T-cell (primary cell): ENCODE results near the gene SPATA21. TPM values are rescaled to one million over a fixed set of nuclear protein-coding genes. Genes with fewer than 3 reads are reported as not detected.

Source experiments
- ATAC-seq, 4 experiments: fragments of 200-7000 bp in 3 of 4; fragments of 150-1000 bp in 1 of 4; cut with Tn5 transposase; replicated peaks in 1 of 4; 1 replicate in 3 of 4; 2 replicates in 1 of 4; pipeline ENCODE4 v1.10.0; 2021; ENCODE audit warnings: moderate library complexity in 3 of 4, mild to moderate bottlenecking in 2 of 4, moderate number of reproducible peaks in 1 of 4
- CTCF ChIA-PET, 2 donors: fragments of 300-600 bp; sonication (Branson Sonifier 250); formaldehyde crosslinking; loops; one replicate each; lab custom pipeline; 2022; ENCODE audit warnings: antibody characterized with exemption in 2 of 2; lab: Charles Lee
- POLR2A ChIA-PET, 2 donors: fragments of 300-600 bp; sonication (Branson Sonifier 250); formaldehyde crosslinking; loops; one replicate each; lab custom pipeline; 2022; ENCODE audit warnings: antibody characterized with exemption in 2 of 2; lab: Charles Lee
- DNase-seq, 35 experiments: peaks; one replicate each; pipeline versions ENCODE4 v3.0.0 to v3.0.0-alpha.2; 2013 to 2023
- H3K27ac ChIP-seq: one replicate; pipeline ENCODE4 v1.5.1; 2013; ENCODE audit warnings: low read length
- H3K27me3 ChIP-seq, 2 experiments: replicated peaks in 1 of 2; 1 replicate in 1 of 2; 2 replicates in 1 of 2; pipeline versions ENCODE4 v1.6.1 to v1.7.0; 2013; ENCODE audit warnings: low read length in 1 of 2, mixed read lengths in 1 of 2; ENCODE audit not compliant: control insufficient read depth in 2 of 2, insufficient read depth in 2 of 2; ENCODE audit errors: extremely low read depth in 1 of 2
- H3K36me3 ChIP-seq, 2 donors: 1 replicate in 1 of 2; 2 replicates in 1 of 2; pipeline versions ENCODE4 v1.6.1 to v1.7.0; 2013; ENCODE audit warnings: low read length in 1 of 2; ENCODE audit not compliant: control insufficient read depth in 2 of 2, insufficient read depth in 1 of 2; ENCODE audit errors: extremely low read depth in 1 of 2
- H3K4me1 ChIP-seq, 2 experiments: 1 replicate in 1 of 2; 2 replicates in 1 of 2; pipeline versions ENCODE4 v1.6.1 to v1.7.0; 2013; ENCODE audit warnings: low read length in 2 of 2, mixed read lengths in 1 of 2; ENCODE audit not compliant: insufficient read depth in 2 of 2, control insufficient read depth in 1 of 2; ENCODE audit errors: extremely low read depth in 1 of 2
- H3K4me3 ChIP-seq, 2 donors: 1 replicate in 1 of 2; 2 replicates in 1 of 2; pipeline versions ENCODE4 v1.5.1 to v1.7.0; 2013; ENCODE audit warnings: mild to moderate bottlenecking in 2 of 2, low read length in 1 of 2, moderate library complexity in 1 of 2; ENCODE audit not compliant: control insufficient read depth in 1 of 2; ENCODE audit errors: extremely low read depth in 1 of 2
- H3K9me3 ChIP-seq: 2 replicates; pipeline ENCODE4 v1.7.0; 2013
- H3K27ac Mint-ChIP-seq, 2 donors: one replicate each; pipeline ENCODE4 v1.8.0; 2020 to 2021; ENCODE audit warnings: mild to moderate bottlenecking in 2 of 2, mixed read lengths in 2 of 2
- H3K27me3 Mint-ChIP-seq, 2 donors: one replicate each; pipeline ENCODE4 v1.8.0; 2021 to 2022; ENCODE audit warnings: mixed read lengths in 2 of 2
- H3K36me3 Mint-ChIP-seq: one replicate; pipeline ENCODE4 v1.8.0; 2021; ENCODE audit warnings: mixed read lengths
- H3K4me1 Mint-ChIP-seq, 3 donors: one replicate each; pipeline ENCODE4 v1.8.0; 2020 to 2022; ENCODE audit warnings: mixed read lengths in 3 of 3, mild to moderate bottlenecking in 1 of 3
- H3K4me3 Mint-ChIP-seq, 3 donors: one replicate each; pipeline ENCODE4 v1.8.0; 2020 to 2022; ENCODE audit warnings: mild to moderate bottlenecking in 3 of 3, mixed read lengths in 3 of 3, moderate library complexity in 3 of 3
- H3K9me3 Mint-ChIP-seq, 3 donors: one replicate each; pipeline ENCODE4 v1.8.0; 2020 to 2022; ENCODE audit warnings: mixed read lengths in 3 of 3
- WGBS: methylation state at CpG from one replicate; pipeline ENCODE4 v1.1.5; 2013; ENCODE audit warnings: missing lambda C conversion rate; ENCODE audit not compliant: insufficient coverage; 5-methylcytosine and 5-hydroxymethylcytosine counted together
- total RNA-seq, 35 experiments: library from RNA in 6 of 35; stranded (reverse) in 6 of 35; fragments of 120-200 nt in 1 of 35; gene quantifications; one replicate each; pipeline versions ENCODE4 v1.2.1 to v1.2.4 and lab custom pipeline; 2013 to 2026

SPATA21 gene
- total RNA-seq, 5 donors from 2014 or later (not counting 1 experiment from before 2014, with no cell fraction given) = not detected

GRCh38 chr1:16372535-16373285, 64.5 kb downstream of the SPATA21 start:
- no peak for ATAC-seq
- Histone ChIP-seq H3K4me1 (peaks cover 12 to 73% of the 10 kb centered on the region in 2 experiments), H3K27me3 (no peaks in the 10 kb centered on the region), H3K27ac (no peak overlapping the region), H3K4me3 (no peak overlapping the region), H3K36me3 (peaks cover 0 to 6% of the 10 kb centered on the region in 2 donors), H3K9me3 (no peaks in the 10 kb centered on the region)
- WGBS = 92% methylated on average over 3 of the region's 3 CpGs
- H3K9me3 Mint-ChIP-seq = no peaks in the 10 kb centered on the region
- H3K4me1 Mint-ChIP-seq = peaks cover 69 to 87% (median 82%) of the 10 kb centered on the region in 3 donors
- H3K36me3 Mint-ChIP-seq = peaks cover 23% of the 10 kb centered on the region
- peak overlapping the region in 1 of 3 donors; percentile 43 for H3K4me3 Mint-ChIP-seq
- POLR2A ChIA-PET = no interaction called here
- peak overlapping the region in 1 of 2 donors; percentile 79 for H3K27ac Mint-ChIP-seq
- CTCF ChIA-PET = interaction anchor here in 1 of 2 donors (1.7 kb wide), 1 partner anchor 9 kb away, joined by 7 read pairs; no protein-coding TSS in a partner anchor
- no peak for DNase-seq
- no peaks in the 10 kb centered on the region for H3K27me3 Mint-ChIP-seq

DNA sequence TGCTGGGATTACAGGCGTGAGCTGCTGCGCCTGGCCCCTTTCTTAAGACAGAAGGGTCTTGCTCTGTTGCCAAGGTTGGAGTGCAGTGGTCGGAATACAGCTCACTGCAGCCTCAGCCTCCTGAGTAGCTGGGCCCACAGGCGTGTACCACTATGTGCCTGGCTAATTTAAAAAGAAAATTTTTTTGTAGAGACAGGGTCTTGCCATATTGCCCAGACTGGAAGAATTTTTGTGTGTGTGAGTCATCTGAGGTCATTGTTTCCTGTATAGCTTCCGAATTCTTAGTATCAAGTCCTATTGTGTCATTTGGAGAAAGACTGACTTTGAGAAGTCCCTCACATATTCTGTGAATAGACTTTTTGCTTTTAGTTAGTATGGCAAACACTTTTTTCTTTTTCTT, 65.5 kb downstream of the SPATA21 start:
- ChIA-PET CTCF (interaction anchor here in 1 of 2 donors (0.8 to 1.7 kb wide), 2 partner anchors 8 to 54 kb away, joined by 3 to 7 read pairs; no protein-coding TSS in a partner anchor), POLR2A (no interaction called here)
- peaks cover 23% of the 10 kb centered on the region for H3K36me3 Mint-ChIP-seq
- no peaks in the 10 kb centered on the region for H3K27me3 Mint-ChIP-seq
- Histone ChIP-seq H3K4me1 (peaks cover 12 to 65% of the 10 kb centered on the region in 2 experiments), H3K27ac (no peak overlapping the region), H3K36me3 (peaks cover 0 to 6% of the 10 kb centered on the region in 2 donors), H3K4me3 (no peak overlapping the region), H3K27me3 (no peaks in the 10 kb centered on the region), H3K9me3 (no peaks in the 10 kb centered on the region)
- no peaks in the 10 kb centered on the region for H3K9me3 Mint-ChIP-seq
- H3K4me1 Mint-ChIP-seq = peaks cover 60 to 79% (median 75%) of the 10 kb centered on the region in 3 donors
- H3K4me3 Mint-ChIP-seq = peak overlapping the region; percentile 21 to 59 (median 43)
- peak overlapping the region; percentile 39 to 79 for H3K27ac Mint-ChIP-seq
- 59% methylated on average over 4 of the region's 5 CpGs for WGBS
- ATAC-seq = no peak
- peak in 1 of 35 experiments; percentile 40 for DNase-seq

DNA sequence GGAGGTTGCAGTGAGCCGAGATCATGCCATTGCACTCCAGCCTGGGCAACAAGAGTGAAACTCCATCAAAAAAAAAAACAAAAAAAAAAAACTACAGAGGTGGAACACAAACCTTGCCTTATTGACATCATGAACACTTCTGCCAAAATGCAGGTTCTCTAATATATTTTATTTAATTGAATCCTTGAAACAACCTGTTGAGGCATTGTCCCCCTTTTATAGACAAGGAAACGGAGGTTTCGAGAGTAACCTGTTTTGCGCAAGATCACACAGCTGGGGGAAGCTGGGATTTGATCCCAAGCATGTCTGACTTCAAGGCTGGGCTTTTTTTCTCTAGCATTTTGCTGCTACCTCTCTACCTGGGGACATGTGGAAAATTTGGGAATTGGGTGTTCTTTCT, 67.4 kb downstream of the SPATA21 start:
- ChIA-PET CTCF (interaction anchor here in 1 of 2 donors (0.6 kb wide), 1 partner anchor 11 kb away, joined by 3 read pairs; no protein-coding TSS in a partner anchor), POLR2A (interaction anchor here (0.7 kb wide), 2 partner anchors 9 to 24 kb away, joined by 3 to 4 read pairs; no protein-coding TSS in a partner anchor)
- Mint-ChIP-seq H3K9me3 (no peaks in the 10 kb centered on the region), H3K4me3 (peak overlapping the region in 2 of 3 donors; percentile 96 to 97), H3K27me3 (no peaks in the 10 kb centered on the region), H3K4me1 (peaks cover 48 to 62% (median 60%) of the 10 kb centered on the region in 3 donors), H3K27ac (no peak overlapping the region), H3K36me3 (peaks cover 18% of the 10 kb centered on the region)
- Histone ChIP-seq H3K36me3 (peaks cover 0 to 6% of the 10 kb centered on the region in 2 donors), H3K4me1 (peaks cover 15 to 52% of the 10 kb centered on the region in 2 experiments), H3K27ac (no peak overlapping the region), H3K4me3 (no peak overlapping the region), H3K27me3 (no peaks in the 10 kb centered on the region), H3K9me3 (no peaks in the 10 kb centered on the region)
- ATAC-seq (no peak), DNase-seq (no peak)
- 86% methylated on average over 1 of the region's 4 CpGs for WGBS

GRCh38 chr1:16367968-16368890, 69.0 kb downstream of the SPATA21 start:
- 5% methylated on average over 21 of the region's 24 CpGs for WGBS
- Histone ChIP-seq H3K36me3 (peaks cover 0 to 6% of the 10 kb centered on the region in 2 donors), H3K9me3 (no peaks in the 10 kb centered on the region), H3K4me3 (peak overlapping the region; percentile 99), H3K27me3 (no peaks in the 10 kb centered on the region), H3K27ac (peak overlapping the region; percentile 99), H3K4me1 (peaks cover 15 to 41% of the 10 kb centered on the region in 2 experiments)
- Mint-ChIP-seq H3K4me1 (peaks cover 38 to 51% (median 47%) of the 10 kb centered on the region in 3 donors), H3K4me3 (peak overlapping the region; percentile 96 to 97 (median 96)), H3K9me3 (no peaks in the 10 kb centered on the region), H3K27ac (peak overlapping the region; percentile 97), H3K36me3 (peaks cover 11% of the 10 kb centered on the region), H3K27me3 (no peaks in the 10 kb centered on the region)
- POLR2A ChIA-PET = interaction anchor here in 1 of 2 donors (0.6 to 0.8 kb wide), 3 partner anchors 12 to 834 kb away, joined by 3 read pairs; no protein-coding TSS in a partner anchor
- DNase-seq (peak in 2 of 35 experiments; percentile 6 to 43), ATAC-seq (no peak)
- CTCF ChIA-PET = interaction anchor here in 1 of 2 donors (0.5 to 1.4 kb wide), 3 partner anchors 12 to 24 kb away, joined by 3 to 8 read pairs (median 6); partner anchors contain the start of gene FBXO42

- Mint-ChIP-seq H3K4me1 (peaks cover 30 to 45% (median 43%) of the 10 kb centered on the region in 3 donors), H3K9me3 (no peaks in the 10 kb centered on the region), H3K4me3 (peak overlapping the region; percentile 96 to 97 (median 96)), H3K27me3 (no peaks in the 10 kb centered on the region), H3K27ac (peak overlapping the region; percentile 97), H3K36me3 (peaks cover 5% of the 10 kb centered on the region)
- CTCF ChIA-PET = interaction anchor here in 1 of 2 donors (0.5 to 1.4 kb wide), 2 partner anchors 15 to 23 kb away, joined by 3 to 6 read pairs; partner anchors contain the start of gene FBXO42
- H3K36me3 ChIP-seq = peaks cover 0 to under 1% of the 10 kb centered on the region in 2 donors
- H3K9me3 ChIP-seq = no peaks in the 10 kb centered on the region
- DNase-seq (peak in 33 of 35 experiments; percentile 63 to 89 (median 76)), ATAC-seq (peak; percentile 71 to 77 (median 76))
- POLR2A ChIA-PET = interaction anchor here in 1 of 2 donors (0.6 to 0.7 kb wide), 2 partner anchors 13 to 833 kb away, joined by 3 read pairs; no protein-coding TSS in a partner anchor
- H3K4me3 ChIP-seq = peak overlapping the region; percentile 99
- peaks cover 15 to 33% of the 10 kb centered on the region in 2 experiments for H3K4me1 ChIP-seq
- H3K27ac ChIP-seq = peak overlapping the region; percentile 99
- WGBS = under 1% methylated on average over 33 of the region's 47 CpGs
- no peaks in the 10 kb centered on the region for H3K27me3 ChIP-seq
These were observed 69.8 kb downstream of the SPATA21 start for GRCh38 chr1:16367258-16367967.
